ENCODE data around the gene NHS.
"Not testable (repeated sequence)": the region's sequence is repeated elsewhere in the genome, so short reads cannot be mapped to it uniquely, and the experiment has no call there.

NHS gene

DNA sequence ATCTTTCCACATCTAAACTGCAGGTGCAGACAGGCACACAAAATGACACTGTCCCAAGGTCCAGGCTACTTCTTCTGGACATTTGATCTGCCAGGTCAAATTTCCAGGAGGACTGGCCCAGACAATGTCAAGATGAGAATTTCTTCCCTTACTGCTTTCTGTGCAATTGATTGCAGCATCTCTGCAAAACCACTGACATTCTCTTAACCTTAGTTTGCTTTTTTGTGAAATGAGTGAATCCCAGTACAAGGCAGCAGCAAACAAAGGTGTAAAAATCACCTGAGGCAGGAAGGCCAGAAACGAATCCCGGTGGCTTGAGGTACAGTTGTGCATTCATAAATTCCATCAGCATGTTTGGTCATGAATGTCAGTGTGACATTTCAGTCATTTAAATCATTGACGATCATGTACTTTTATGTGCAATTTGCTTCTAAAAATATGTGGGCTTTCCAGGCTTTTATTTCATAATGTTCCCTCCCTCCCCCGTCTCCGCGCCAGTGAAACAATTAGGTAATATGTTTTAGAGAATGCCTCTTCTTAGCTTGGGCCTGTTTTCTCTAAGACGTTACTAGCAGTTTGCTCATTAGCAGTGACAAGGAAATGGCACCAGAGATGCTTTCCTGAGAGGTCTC is 39.1 kb downstream of the NHS start:
- no peak overlapping the region for H3K4me3 ChIP-seq (ENCODE audit: low read length)
- TF ChIP-seq ZNF274 (IDR thresholded peaks at IDR 0.05; ENCODE audit: low read depth, low read length), result no peak

DNA sequence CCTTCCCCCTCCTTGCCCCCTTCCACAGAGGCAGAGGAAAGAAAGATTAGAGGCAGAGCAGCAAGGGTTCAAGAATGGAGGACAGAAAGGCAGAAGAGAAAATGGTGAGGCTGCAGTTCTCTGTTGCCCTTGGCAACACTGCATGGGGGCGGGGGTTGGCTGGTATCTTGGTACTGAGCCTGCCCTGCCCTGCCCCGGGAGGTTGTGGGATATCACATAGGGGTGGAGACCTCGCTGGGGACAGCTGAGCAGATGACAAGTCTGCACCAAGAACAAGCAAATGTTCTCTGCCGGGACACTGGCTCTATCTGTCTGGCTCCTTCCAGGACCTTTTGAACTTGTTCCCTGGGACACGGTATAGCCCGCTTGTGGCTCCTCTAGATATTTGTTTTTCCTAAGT is 39.8 kb downstream of the NHS start:
- no peak for TF ChIP-seq ZNF274 (IDR thresholded peaks at IDR 0.05; ENCODE audit: low read depth, low read length)
- no peak overlapping the region for H3K4me3 ChIP-seq (ENCODE audit: low read length)

DNA sequence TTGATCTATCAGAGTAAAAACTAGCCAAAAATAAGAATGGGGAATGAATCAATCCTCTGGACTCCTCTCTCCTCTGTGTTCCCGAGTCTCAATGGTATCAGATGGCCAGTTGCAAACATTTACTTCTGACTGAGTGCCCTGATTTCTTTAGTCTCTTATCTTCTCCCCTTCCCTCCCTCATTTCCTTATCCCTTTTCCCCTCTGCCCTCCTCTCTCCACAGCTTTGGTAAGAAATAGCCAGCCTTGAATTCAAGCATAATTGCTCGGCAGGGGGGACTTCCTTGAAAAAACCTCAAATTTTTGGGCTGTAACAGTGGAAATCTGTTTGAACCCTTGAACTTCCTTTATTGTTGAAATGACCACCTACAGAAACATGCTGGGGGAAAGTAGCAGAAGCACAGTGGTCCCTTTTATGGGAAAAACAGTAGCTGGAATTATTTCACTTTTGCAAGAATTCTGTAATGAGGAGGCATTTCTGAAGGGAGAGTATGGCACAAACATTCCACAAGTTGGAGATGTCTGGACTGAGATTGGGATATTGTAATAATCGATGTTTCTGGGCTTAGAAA is 40.3 kb downstream of the NHS start:
- H3K4me3 ChIP-seq (ENCODE audit: low read length), result no peak overlapping the region
- TF ChIP-seq ZNF274 (IDR thresholded peaks at IDR 0.05; ENCODE audit: low read depth, low read length), result no peak

DNA sequence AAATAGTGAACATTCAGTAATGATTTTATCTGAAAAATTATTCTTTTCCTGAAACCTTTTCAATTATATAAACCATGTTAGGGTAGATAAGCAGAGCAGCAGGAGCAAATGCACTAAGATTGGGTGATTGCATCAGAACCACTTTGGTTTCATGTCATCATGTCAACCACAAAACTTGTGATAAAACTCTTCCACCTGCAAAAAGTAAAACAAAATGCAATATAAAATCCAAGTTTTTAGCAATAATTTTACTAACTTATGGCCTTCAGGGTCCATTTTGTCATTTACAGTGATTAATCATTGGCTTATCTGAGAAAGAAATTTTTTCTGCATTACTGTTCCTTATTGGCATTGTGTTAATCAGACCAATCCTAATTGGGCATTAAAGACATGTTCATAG is 42.4 kb downstream of the NHS start:
- no peak for TF ChIP-seq ZNF274 (IDR thresholded peaks at IDR 0.05; ENCODE audit: low read depth, low read length)

DNA sequence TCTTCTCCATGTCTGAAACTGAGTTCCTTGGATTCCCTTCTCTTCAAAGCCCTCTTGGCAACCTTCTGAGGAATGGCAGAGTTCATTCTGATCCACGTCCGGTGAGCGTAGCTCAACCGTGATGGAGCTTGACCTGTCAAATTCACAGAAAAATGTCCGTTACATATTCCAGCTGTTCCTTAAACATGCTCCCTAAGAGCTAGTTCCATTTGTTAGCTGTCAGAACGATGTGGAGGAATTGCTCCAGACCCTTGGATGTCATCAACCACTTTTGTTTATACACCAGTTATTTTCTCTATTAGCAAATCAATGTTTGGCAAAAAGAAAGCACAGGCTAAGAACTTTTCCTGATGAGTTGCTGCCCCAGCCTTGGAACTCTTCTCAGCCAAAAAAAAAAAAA is 50.1 kb downstream of the NHS start:
- no peak for TF ChIP-seq ZNF274 (IDR thresholded peaks at IDR 0.05; ENCODE audit: low read depth, low read length)

More for the DNA sequence above, 42.4 kb downstream of the NHS start:
- H3K4me3 ChIP-seq (ENCODE audit: low read length), result no peak overlapping the region

DNA sequence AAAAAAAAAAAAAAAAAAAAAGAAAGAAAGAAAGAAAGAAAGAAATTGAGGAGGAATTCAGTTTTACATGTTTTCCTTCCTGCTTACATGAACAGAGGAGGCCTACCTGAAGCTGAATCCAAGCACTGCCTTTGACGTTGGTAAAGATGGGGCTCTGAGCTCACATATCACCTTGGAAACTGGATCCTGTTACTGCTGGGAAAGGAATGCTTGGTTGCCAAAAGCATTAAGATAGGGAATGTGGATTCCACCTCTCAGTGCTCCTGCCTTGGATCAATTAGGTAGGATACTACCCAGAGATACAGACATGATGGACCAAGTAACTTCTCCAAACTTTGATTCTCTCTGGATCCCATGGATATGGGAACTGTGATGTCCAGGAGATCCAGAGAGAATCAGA is 50.6 kb downstream of the NHS start:
- no peak overlapping the region for H3K4me3 ChIP-seq (ENCODE audit: low read length)
- TF ChIP-seq ZNF274 (IDR thresholded peaks at IDR 0.05; ENCODE audit: low read depth, low read length), result no peak

More for the DNA sequence above, 50.1 kb downstream of the NHS start:
- H3K4me3 ChIP-seq (ENCODE audit: low read length), result no peak overlapping the region

DNA sequence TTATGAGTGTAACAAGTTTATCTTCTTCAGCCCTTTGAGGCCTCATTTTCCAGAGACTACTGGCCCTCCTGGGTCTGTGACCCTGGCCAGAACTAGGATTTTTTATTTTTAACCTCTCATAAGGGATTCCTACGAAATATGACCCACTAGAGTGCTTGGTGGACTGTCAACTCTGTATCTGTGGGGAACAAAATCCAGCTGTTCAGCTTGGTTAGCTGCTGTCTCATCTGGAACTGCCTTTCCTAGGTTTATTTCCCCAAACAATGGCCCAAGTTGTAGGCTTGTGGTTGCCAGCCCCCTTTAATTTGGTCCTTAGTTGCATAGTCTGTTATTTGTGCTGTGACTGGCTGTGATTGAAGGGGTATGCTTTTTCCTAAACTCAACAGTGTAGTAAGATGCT is 56.2 kb downstream of the NHS start:
- H3K4me3 ChIP-seq (ENCODE audit: low read length), result no peak overlapping the region
- TF ChIP-seq ZNF274 (IDR thresholded peaks at IDR 0.05; ENCODE audit: low read depth, low read length), result no peak

DNA sequence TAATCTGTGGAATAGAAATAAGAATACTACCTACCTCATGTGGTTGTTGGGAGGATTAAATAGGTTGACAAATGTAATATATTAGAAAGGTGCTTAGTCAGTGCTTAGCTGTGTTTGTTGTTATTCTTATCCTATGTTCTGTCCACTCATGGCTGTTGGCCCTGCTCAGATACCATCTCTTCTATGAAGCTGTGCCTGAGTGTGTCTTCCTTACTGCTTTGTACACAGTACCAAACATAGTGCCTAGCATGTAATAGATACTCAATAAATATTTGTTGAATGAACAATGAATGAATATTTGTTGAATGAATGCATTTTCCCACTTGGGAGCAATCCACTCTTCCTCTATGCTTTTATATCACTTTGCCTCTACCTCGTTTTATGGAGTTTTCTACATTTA is 57.2 kb downstream of the NHS start:
- no peak for TF ChIP-seq ZNF274 (IDR thresholded peaks at IDR 0.05; ENCODE audit: low read depth, low read length)
- H3K4me3 ChIP-seq (ENCODE audit: low read length), result no peak overlapping the region

DNA sequence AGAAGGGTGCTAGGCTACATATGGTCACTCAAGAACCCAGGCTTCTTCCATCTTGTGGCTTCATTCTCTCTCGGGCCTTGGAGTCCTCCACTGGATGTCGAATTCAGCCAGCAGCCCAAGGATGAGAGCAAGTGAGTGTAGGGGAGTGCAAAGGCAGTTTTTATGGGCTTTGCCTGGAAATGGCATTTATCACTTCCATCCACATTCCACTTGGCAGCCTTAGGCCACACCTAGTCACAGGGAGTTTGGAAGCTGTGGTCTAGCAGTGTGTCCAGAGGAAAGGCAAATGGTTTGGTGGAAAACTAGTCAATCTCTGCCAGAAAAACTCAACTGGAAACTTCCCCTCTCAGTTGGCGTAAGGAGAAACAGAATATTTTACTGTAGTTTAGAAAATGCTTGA is 59.0 kb downstream of the NHS start:
- H3K4me3 ChIP-seq (ENCODE audit: low read length), result no peak overlapping the region
- no peak for TF ChIP-seq ZNF274 (IDR thresholded peaks at IDR 0.05; ENCODE audit: low read depth, low read length)

DNA sequence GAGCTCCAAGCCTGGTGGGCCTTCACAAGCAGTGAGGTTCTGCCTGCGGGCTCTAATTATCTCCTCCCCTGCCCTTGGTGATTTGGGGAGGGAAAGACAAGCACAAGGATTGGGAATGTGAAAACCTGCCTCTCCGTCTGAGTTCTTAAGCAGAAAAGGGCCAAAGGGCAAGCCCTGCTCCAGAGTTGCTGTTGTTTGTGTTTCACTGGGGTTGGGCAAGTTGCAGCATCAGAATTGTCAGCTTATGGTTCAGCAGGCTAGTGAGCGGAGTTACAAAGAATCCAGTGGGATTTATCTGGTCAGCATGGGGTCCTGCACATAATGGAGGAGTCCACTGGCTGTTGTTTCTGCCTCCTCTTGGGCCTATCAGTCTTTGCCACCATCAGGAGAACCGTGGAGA is 60.5 kb downstream of the NHS start:
- TF ChIP-seq ZNF274 (IDR thresholded peaks at IDR 0.05; ENCODE audit: low read depth, low read length), result no peak
- H3K4me3 ChIP-seq (ENCODE audit: low read length), result no peak overlapping the region

DNA sequence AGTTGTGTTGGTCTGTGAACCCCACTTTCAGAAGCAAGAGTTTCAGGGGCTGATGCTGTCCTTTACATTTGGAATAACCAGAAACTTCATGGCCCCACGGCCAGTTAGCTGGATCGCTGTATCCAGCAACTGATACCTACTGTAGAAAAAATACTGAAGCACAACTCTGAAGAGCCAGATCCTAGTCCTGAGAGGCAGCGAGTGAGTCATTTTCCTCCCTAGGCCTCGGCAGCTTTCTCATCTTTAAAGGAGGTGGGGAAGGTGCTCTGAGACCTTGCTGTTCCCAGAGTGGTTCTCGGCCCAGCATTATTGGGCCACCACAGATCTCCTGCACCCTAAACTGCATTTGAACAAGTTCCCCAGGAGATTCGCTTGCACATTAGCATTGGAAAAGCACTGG is 63.2 kb downstream of the NHS start:
- no peak for TF ChIP-seq ZNF274 (IDR thresholded peaks at IDR 0.05; ENCODE audit: low read depth, low read length)
- H3K4me3 ChIP-seq (ENCODE audit: low read length), result no peak overlapping the region

DNA sequence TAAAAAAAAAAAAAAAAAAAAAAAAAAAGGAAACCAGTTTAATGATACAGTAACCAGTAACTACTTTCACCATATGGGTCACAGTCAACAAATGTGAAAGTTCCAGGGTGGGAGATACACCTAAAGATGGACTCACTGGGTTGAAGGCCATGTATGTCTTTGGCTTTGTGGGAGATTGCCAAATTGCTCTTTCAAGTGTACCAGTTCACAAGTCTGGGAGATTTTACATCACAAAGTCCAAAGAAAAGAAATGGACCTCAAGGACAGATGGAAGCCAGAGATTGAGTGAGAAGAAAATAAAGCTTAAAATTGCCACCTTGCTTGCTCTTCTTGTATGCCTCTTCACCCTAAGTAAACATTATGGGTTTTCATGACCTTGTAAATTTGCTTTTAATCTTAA is 65.3 kb downstream of the NHS start:
- no peak for TF ChIP-seq ZNF274 (IDR thresholded peaks at IDR 0.05; ENCODE audit: low read depth, low read length)
- no peak overlapping the region for H3K4me3 ChIP-seq (ENCODE audit: low read length)

DNA sequence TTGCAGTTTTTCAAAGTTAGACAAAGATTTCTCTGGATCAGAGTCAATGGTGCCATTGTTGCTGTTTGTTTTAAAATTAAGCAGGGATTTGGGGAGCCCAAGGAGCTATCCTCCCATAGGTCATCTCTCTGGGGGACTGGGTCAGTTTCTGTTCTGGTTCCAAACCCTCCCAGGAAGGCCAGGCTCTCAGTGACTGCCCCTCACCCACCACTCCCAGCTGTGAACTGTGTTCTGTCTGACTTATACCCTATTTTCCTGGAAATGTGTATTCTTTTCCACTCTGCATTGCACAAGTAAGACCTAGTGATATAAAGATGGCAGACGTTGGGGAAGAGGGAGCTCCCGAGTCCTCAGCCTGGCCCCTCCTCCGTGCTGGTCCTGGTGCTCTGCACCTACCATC is 65.8 kb downstream of the NHS start:
- H3K4me3 ChIP-seq (ENCODE audit: low read length), result no peak overlapping the region
- TF ChIP-seq ZNF274 (IDR thresholded peaks at IDR 0.05; ENCODE audit: low read depth, low read length), result no peak

DNA sequence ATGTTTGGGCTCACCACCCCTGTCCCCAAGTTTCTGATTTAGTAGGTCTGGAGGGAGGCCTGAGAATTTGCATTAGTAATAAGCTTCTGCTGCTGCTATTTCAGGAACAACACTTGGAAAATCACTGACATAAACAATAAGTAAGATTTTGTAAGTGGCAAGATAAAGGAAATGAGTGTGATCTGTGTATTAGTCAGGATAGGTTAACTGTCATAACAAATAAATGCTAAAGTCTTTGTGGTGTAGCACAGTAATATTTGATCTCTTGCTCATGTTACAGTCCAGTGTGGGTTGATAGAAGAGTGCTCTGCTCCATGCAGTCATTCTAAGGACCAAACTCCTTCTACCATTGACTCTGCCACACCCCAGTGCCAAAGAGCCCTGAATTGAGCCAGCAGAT is 67.0 kb downstream of the NHS start:
- no peak for TF ChIP-seq ZNF274 (IDR thresholded peaks at IDR 0.05; ENCODE audit: low read depth, low read length)
- H3K4me3 ChIP-seq (ENCODE audit: low read length), result no peak overlapping the region

DNA sequence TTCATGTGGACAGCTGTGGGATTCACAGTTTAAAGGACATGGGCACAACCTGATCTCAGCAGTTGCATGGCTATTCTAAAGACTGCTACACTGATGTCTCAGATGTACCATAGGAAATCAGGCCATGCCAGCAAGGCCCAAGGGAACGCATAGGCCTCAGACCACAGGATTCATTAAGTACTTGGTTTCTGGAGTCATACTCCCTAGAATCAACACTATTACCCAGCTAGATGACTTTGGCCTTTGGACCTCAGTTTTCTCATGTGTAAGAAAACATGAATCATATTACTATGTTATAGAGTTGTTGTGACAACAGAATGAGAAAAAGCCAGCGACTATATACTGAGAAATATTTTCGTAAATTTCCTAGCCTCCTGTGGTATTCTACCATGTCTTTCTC is 67.9 kb downstream of the NHS start:
- no peak overlapping the region for H3K4me3 ChIP-seq (ENCODE audit: low read length)
- TF ChIP-seq ZNF274 (IDR thresholded peaks at IDR 0.05; ENCODE audit: low read depth, low read length), result no peak

DNA sequence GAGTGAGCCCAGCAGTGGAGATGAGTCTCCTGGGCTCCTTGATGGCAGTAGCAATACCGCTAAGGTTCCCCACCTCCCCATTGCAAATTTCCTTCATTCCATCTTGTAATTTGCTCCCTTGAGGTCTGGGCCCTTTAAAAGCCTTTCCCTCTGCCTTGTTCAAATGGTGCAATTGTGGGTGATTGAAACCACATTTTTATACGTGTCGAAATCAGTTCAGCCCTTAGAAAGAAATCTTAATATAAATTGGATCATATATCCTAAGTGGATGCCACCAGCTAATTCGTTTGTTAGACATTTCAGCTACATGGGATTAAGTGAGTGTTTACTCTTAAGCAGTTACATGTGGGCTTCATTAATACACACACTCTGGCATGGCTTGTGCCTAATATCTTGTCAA is 68.6 kb downstream of the NHS start:
- TF ChIP-seq ZNF274 (IDR thresholded peaks at IDR 0.05; ENCODE audit: low read depth, low read length), result no peak
- H3K4me3 ChIP-seq (ENCODE audit: low read length), result no peak overlapping the region

DNA sequence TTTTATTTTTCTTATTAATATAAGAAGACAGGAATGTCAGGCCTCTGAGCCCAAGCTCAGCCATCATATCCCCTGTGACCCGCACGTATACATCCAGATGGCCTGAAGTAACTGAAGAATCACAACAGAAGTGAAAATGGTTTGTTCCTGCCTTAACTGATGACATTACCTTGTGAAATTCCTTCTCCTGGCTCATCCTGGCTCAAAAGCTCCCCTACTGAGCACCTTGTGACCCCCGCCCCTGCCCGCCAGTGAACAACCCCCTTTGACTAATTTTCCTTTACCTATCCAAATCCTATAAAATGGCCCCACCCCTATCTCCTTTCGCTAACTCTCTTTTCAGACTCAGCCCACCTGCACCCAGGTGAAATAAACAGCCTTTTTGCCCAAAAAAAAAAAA is 71.3 kb downstream of the NHS start:
- H3K4me3 ChIP-seq (ENCODE audit: low read length), result not testable (repeated sequence)
